Hair follicle dermal papilla cell (primary cell): ENCODE measurements around the gene TTC9C. TPM values are rescaled to one million over a fixed set of nuclear protein-coding genes. Genes with fewer than 3 reads are reported as not detected.

ENCODE experiments used
- total RNA-seq: library from RNA; depleted of rRNA; stranded (reverse); fragments of >200 nt; gene quantifications from 2 replicates; pipeline ENCODE4 v1.2.3, GENCODE V29; 2012

The TTC9C gene
- 27.9 and 36.0 TPM in 2 replicates for total RNA-seq

GRCh38 chr11:62728171-62728988 is at the start of gene TTC9C:
Gene TTC9C (plus strand): TSS chr11:62728486. CDS start chr11:62728849, 363 bp downstream.

GRCh38 chr11:62678770-62679696 is 49.3 kb upstream of the TTC9C start, which contains the start of gene UBXN1:
Gene UBXN1 (minus strand): TSS chr11:62679073. CDS start chr11:62678923, 150 bp downstream.

GRCh38 chr11:62689421-62690183 is 38.7 kb upstream of the TTC9C start, which contains the start of gene LRRN4CL:
Gene LRRN4CL (minus strand): TSS chr11:62689530. CDS start chr11:62688508, 1,022 bp downstream.

GRCh38 chr11:62707277-62707861 is 20.9 kb upstream of the TTC9C start, which contains the start of the genes BSCL2 and GNG3:
Gene BSCL2 (minus strand): TSS chr11:62707424. CDS start chr11:62707195, 229 bp downstream.
Gene GNG3 (plus strand): TSS chr11:62707676. CDS start chr11:62708296, 620 bp downstream.

GRCh38 chr11:62727165-62727871 is 968 bp upstream of the TTC9C start, which contains the start of gene HNRNPUL2:
Gene HNRNPUL2 (minus strand): TSS chr11:62727457. CDS start chr11:62727156, 301 bp downstream.

GRCh38 chr11:62753736-62754603 is 25.7 kb downstream of the TTC9C start, which contains the start of gene ZBTB3:
Gene ZBTB3 (minus strand): TSS chr11:62754160. CDS start chr11:62753664, 496 bp downstream.

GRCh38 chr11:62771144-62772021 is 43.1 kb downstream of the TTC9C start, which contains the start of gene TAF6L:
Gene TAF6L (plus strand): TSS chr11:62771396. CDS start chr11:62775784, 4,388 bp downstream.

GRCh38 chr11:62787005-62787759 is 58.9 kb downstream of the TTC9C start, which contains the start of gene TMEM179B:
Gene TMEM179B (plus strand): TSS chr11:62787402. CDS start chr11:62787432, 30 bp downstream.

Other genes with a start within 250 kb of the TTC9C start
- 953 and 967 TPM in 2 replicates for gene AHNAK, start 181.7 kb upstream of the TTC9C start, total RNA-seq
- gene EEF1G, start 154.6 kb upstream of the TTC9C start, total RNA-seq: 1,028 and 1,088 TPM in 2 replicates
- gene TUT1, start 137.0 kb upstream of the TTC9C start, total RNA-seq: 6.3 and 7.2 TPM in 2 replicates
- 138 and 161 TPM in 2 replicates for gene MTA2, start 126.6 kb upstream of the TTC9C start, total RNA-seq
- 35.9 and 38.5 TPM in 2 replicates for gene EML3, start 115.7 kb upstream of the TTC9C start, total RNA-seq
- 3.7 and 5.5 TPM in 2 replicates for gene ROM1, start 115.2 kb upstream of the TTC9C start, total RNA-seq
- 24.0 and 24.2 TPM in 2 replicates for gene B3GAT3, start 106.5 kb upstream of the TTC9C start, total RNA-seq
- 248 and 270 TPM in 2 replicates for gene GANAB, start 81.9 kb upstream of the TTC9C start, total RNA-seq
- 25.5 and 29.4 TPM in 2 replicates for gene INTS5, start 75.2 kb upstream of the TTC9C start, total RNA-seq
- 14.9 and 20.3 TPM in 2 replicates for gene C11orf98, start 63.3 kb upstream of the TTC9C start, total RNA-seq
- 3.2 and 7.3 TPM in 2 replicates for gene CSKMT, start 63.2 kb upstream of the TTC9C start, total RNA-seq
- 4.4 and 5.6 TPM in 2 replicates for gene UQCC3, start 56.8 kb upstream of the TTC9C start, total RNA-seq
- 4.0 and 4.5 TPM in 2 replicates for gene LBHD1, start 56.2 kb upstream of the TTC9C start, total RNA-seq
- gene UBXN1, start 49.4 kb upstream of the TTC9C start, total RNA-seq: 70.9 and 82.1 TPM in 2 replicates
- 63.6 and 104 TPM in 2 replicates for gene LRRN4CL, start 39.0 kb upstream of the TTC9C start, total RNA-seq
- 47.2 and 64.5 TPM in 2 replicates for gene BSCL2, start 21.1 kb upstream of the TTC9C start, total RNA-seq
- gene GNG3, start 20.8 kb upstream of the TTC9C start, total RNA-seq: not detected in 2 replicates
- 7.5 and 10.9 TPM in 2 replicates for gene HNRNPUL2, start 1.0 kb upstream of the TTC9C start, total RNA-seq
- gene ZBTB3, start 25.7 kb downstream of the TTC9C start, total RNA-seq: 19.3 and 21.4 TPM in 2 replicates
- 34.9 and 47.2 TPM in 2 replicates for gene POLR2G, start 33.1 kb downstream of the TTC9C start, total RNA-seq
- gene TAF6L, start 42.9 kb downstream of the TTC9C start, total RNA-seq: 13.5 and 19.5 TPM in 2 replicates
- 38.0 and 38.1 TPM in 2 replicates for gene TMEM179B, start 58.9 kb downstream of the TTC9C start, total RNA-seq
- gene TMEM223, start 63.5 kb downstream of the TTC9C start, total RNA-seq: 12.3 and 13.1 TPM in 2 replicates
- gene NXF1, start 77.0 kb downstream of the TTC9C start, total RNA-seq: 30.5 and 38.9 TPM in 2 replicates
- gene STX5, start 103.6 kb downstream of the TTC9C start, total RNA-seq: 48.3 and 56.5 TPM in 2 replicates
- gene TEX54, start 104.4 kb downstream of the TTC9C start, total RNA-seq: not detected in 2 replicates
- 28.9 and 29.1 TPM in 2 replicates for gene WDR74, start 111.1 kb downstream of the TTC9C start, total RNA-seq
- 169 and 184 TPM in 2 replicates for gene SLC3A2, start 152.4 kb downstream of the TTC9C start, total RNA-seq
- gene CHRM1, start 192.9 kb downstream of the TTC9C start, total RNA-seq: not detected in 2 replicates